Epidermal melanocyte (primary cell): ENCODE results near the gene TRMT61A.

ENCODE experiments used
- DNase-seq: peaks from one replicate; pipeline ENCODE4 v3.0.0; 2011; ENCODE audit warnings: low spot score; ENCODE audit not compliant: insufficient read length

TRMT61A gene

GRCh38 chr14:103528587-103529382 is at the start of gene TRMT61A:
Gene TRMT61A (plus strand): TSS chr14:103529196. CDS start chr14:103529979, 783 bp downstream.
- DNase-seq = peak; percentile 100

- no peak for DNase-seq
Measured at GRCh38 chr14:103480595-103480994, 48.4 kb upstream of the TRMT61A start.

- DNase-seq = no peak
Measured at GRCh38 chr14:103483600-103483999, 45.4 kb upstream of the TRMT61A start.

- DNase-seq = no peak
Measured at GRCh38 chr14:103485504-103485903, 43.5 kb upstream of the TRMT61A start.

- no peak for DNase-seq
Measured at GRCh38 chr14:103488071-103488470, 40.9 kb upstream of the TRMT61A start.

- no peak for DNase-seq
Measured at GRCh38 chr14:103488960-103489359, 40.0 kb upstream of the TRMT61A start.

GRCh38 chr14:103489621-103490020 is 39.4 kb upstream of the TRMT61A start:
- DNase-seq = no peak

- no peak for DNase-seq
Measured at GRCh38 chr14:103491691-103492090, 37.3 kb upstream of the TRMT61A start.

- no peak for DNase-seq
Measured at GRCh38 chr14:103492156-103492925, 36.7 kb upstream of the TRMT61A start.

- no peak for DNase-seq
Measured at GRCh38 chr14:103495854-103496253, 33.1 kb upstream of the TRMT61A start.

GRCh38 chr14:103496776-103497175 is 32.2 kb upstream of the TRMT61A start:
- no peak for DNase-seq

- DNase-seq = no peak
Measured at GRCh38 chr14:103499709-103500108, 29.3 kb upstream of the TRMT61A start.

- peak; percentile 68 for DNase-seq
Measured at GRCh38 chr14:103500148-103500990, 28.6 kb upstream of the TRMT61A start.

- no peak for DNase-seq
Measured at GRCh38 chr14:103501041-103501870, 27.7 kb upstream of the TRMT61A start.

- no peak for DNase-seq
Measured at GRCh38 chr14:103501921-103502669, 26.9 kb upstream of the TRMT61A start.

- DNase-seq = no peak
Measured at GRCh38 chr14:103502877-103503276, 26.1 kb upstream of the TRMT61A start.

- no peak for DNase-seq
Measured at GRCh38 chr14:103503296-103503695, 25.7 kb upstream of the TRMT61A start.

GRCh38 chr14:103504991-103505565 is 23.9 kb upstream of the TRMT61A start:
- DNase-seq = no peak

GRCh38 chr14:103507751-103508150 is 21.2 kb upstream of the TRMT61A start:
- no peak for DNase-seq
